GM18867 (cell line): ENCODE results near the gene FAM227B.
"Not testable (repeated sequence)": the region's sequence is repeated elsewhere in the genome, so short reads cannot be mapped to it uniquely, and the experiment has no call there.

Experiments
- ATAC-seq: cut with Tn5 transposase; IDR thresholded peaks from one replicate; pipeline ENCODE4 v1.9.1; 2021; ENCODE audit warnings: mild to moderate bottlenecking, moderate library complexity; ENCODE audit not compliant: unreplicated experiment

Gene FAM227B

GRCh38 chr15:49612240-49612639 lies 8.4 kb downstream of the FAM227B start:
- ATAC-seq, result not testable (repeated sequence)

- ATAC-seq, result no peak
These were observed 10.3 kb downstream of the FAM227B start for GRCh38 chr15:49610157-49610918.

GRCh38 chr15:49606594-49606993 lies 14.0 kb downstream of the FAM227B start:
- ATAC-seq, result no peak

- no peak for ATAC-seq
These were observed 15.0 kb downstream of the FAM227B start for GRCh38 chr15:49605588-49605987.

GRCh38 chr15:49604625-49605409 lies 15.8 kb downstream of the FAM227B start:
- ATAC-seq, result no peak

- ATAC-seq, result not testable (repeated sequence)
These were observed 27.7 kb downstream of the FAM227B start for GRCh38 chr15:49592829-49593316.

- ATAC-seq, result peak; percentile 75
These were observed 31.6 kb downstream of the FAM227B start for GRCh38 chr15:49589030-49589429.

GRCh38 chr15:49573421-49573820 lies 47.2 kb downstream of the FAM227B start:
- no peak for ATAC-seq

GRCh38 chr15:49570672-49571071 lies 49.9 kb downstream of the FAM227B start:
- ATAC-seq, result no peak

GRCh38 chr15:49570174-49570573 lies 50.4 kb downstream of the FAM227B start:
- no peak for ATAC-seq

GRCh38 chr15:49560045-49560444 lies 60.6 kb downstream of the FAM227B start:
- ATAC-seq, result no peak

GRCh38 chr15:49558929-49559328 lies 61.7 kb downstream of the FAM227B start:
- ATAC-seq, result no peak

- no peak for ATAC-seq
These were observed 64.2 kb downstream of the FAM227B start for GRCh38 chr15:49556437-49556836.

GRCh38 chr15:49550342-49550741 lies 70.3 kb downstream of the FAM227B start:
- not testable (repeated sequence) for ATAC-seq

GRCh38 chr15:49538520-49538919 lies 82.1 kb downstream of the FAM227B start:
- no peak for ATAC-seq

GRCh38 chr15:49530092-49530491 lies 90.5 kb downstream of the FAM227B start:
- no peak for ATAC-seq

GRCh38 chr15:49528289-49528688 lies 92.3 kb downstream of the FAM227B start:
- no peak for ATAC-seq

- ATAC-seq, result no peak
These were observed 98.8 kb downstream of the FAM227B start for GRCh38 chr15:49521802-49522201.

GRCh38 chr15:49512739-49513138 lies 107.9 kb downstream of the FAM227B start:
- not testable (repeated sequence) for ATAC-seq

GRCh38 chr15:49507261-49507660 lies 113.4 kb downstream of the FAM227B start:
- no peak for ATAC-seq

- ATAC-seq, result no peak
These were observed 114.3 kb downstream of the FAM227B start for GRCh38 chr15:49506341-49506740.

GRCh38 chr15:49501586-49501985 lies 119.0 kb downstream of the FAM227B start:
- ATAC-seq, result no peak
